ENCODE data around the gene LRRC1. TPM values are rescaled to one million over a fixed set of nuclear protein-coding genes. Genes with fewer than 3 reads are reported as not detected.

LRRC1 gene
- total and polyA plus RNA-seq, 9 donors = 4.3 to 20.6 (median 8.9) TPM

DNA sequence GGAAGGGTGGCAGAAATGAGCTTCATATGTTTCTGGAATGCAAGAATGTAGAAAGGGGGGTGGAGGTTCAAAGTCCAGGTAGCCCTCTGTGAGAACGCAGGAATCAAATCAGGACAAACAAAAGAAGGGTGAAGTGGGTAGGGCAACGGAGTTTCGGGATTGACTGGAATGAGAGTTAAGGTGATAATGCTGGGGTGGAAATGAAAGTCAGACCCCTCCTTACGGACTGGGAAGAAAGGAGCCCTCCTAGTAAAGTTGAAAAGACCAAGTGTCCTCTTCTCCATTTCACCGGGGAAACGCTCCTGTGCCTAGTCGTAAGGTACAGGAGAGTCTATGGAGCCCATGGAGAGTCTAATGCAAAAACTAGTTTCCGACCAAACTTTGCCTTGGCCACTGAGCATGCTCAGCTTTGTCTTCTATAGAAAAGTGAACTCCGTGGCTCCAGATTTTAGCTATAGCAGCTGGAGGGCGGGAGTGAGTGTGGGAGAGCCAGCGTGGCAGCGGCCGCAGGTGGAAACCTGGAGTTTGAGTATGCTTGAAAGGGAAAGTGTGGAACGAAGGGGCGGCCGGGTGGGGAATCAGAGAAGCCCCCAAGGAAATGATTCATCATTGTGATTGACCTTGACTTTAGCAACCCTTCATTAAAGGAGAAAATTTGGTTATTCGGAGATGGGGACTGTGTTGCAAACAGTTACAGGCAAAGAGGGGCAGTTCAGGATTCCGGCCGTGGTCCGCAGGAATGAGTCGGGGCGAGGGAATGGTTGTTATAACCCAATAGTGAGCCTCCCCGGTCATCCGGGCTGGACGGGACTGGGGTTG is 1.3 kb upstream of the LRRC1 start:
- Histone ChIP-seq H3K4me3 (peak overlapping the region; percentile 92), H3K9me3 (no peaks in the 10 kb centered on the region), H3K27me3 (no peaks in the 10 kb centered on the region), H3K36me3 (no peaks in the 10 kb centered on the region), H3K27ac (no peak overlapping the region), H3K4me1 (ENCODE audit: insufficient read depth) (peaks cover 6% of the 10 kb centered on the region)
- WGBS, 3 donors = 0 to 1% (median 1%) methylated on average over 25 of the region's 25 CpGs
- peak; percentile 28 to 52 (median 37) for DNase-seq
- TF ChIP-seq EP300 (IDR thresholded peaks at IDR 0.05) (no peak), POLR2A (IDR thresholded peaks at IDR 0.05) (no peak)
- TF ChIP-seq, protein P1, sequence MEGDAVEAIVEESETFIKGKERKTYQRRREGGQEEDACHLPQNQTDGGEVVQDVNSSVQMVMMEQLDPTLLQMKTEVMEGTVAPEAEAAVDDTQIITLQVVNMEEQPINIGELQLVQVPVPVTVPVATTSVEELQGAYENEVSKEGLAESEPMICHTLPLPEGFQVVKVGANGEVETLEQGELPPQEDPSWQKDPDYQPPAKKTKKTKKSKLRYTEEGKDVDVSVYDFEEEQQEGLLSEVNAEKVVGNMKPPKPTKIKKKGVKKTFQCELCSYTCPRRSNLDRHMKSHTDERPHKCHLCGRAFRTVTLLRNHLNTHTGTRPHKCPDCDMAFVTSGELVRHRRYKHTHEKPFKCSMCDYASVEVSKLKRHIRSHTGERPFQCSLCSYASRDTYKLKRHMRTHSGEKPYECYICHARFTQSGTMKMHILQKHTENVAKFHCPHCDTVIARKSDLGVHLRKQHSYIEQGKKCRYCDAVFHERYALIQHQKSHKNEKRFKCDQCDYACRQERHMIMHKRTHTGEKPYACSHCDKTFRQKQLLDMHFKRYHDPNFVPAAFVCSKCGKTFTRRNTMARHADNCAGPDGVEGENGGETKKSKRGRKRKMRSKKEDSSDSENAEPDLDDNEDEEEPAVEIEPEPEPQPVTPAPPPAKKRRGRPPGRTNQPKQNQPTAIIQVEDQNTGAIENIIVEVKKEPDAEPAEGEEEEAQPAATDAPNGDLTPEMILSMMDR (IDR thresholded peaks at IDR 0.05) = no peak
- intact Hi-C loops (cut with DNase I) = loop anchor here in 2 of 4 donors (10.0 kb wide), 3 partner anchors 121 to 161 kb away; no protein-coding TSS in a partner anchor

DNA sequence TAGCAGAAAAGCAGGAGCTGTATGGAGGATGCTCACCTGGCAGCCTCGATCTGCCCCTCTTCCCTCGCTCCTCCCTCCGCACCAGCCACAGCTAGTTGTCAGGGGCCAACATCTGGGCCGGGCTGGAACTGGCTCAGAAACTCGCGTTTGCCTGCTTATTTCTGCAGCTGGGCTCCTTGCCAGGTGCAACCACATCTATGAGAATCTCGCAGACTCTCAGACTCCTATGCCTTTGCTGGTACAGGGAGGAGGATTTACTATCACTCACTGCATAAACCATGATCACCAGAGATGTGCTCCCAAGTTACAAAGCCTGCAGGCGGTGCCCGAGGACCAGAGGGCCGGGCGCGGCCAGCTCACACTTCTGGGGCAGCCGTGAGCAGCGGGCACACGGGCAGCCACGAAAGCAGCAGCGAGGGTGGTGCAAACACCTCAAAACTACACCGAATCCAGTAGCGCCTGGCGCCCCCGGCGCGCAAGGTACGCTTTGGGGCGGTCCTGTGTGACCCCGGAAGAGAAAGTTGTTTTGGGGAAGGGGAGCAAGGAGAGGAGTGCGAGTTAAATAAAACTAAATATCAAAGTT is 577 bp upstream of the LRRC1 start:
- peak; percentile 49 to 79 (median 52) for DNase-seq
- WGBS, 3 donors = 0 to 1% (median 0%) methylated on average over 27 of the region's 27 CpGs
- no peaks in the 10 kb centered on the region for H3K27me3 ChIP-seq
- no peaks in the 10 kb centered on the region for H3K9me3 ChIP-seq
- intact Hi-C loops (cut with DNase I) = loop anchor here in 2 of 4 donors (10.0 kb wide), 3 partner anchors 121 to 161 kb away; no protein-coding TSS in a partner anchor
- no peaks in the 10 kb centered on the region for H3K36me3 ChIP-seq
- H3K4me3 ChIP-seq = peak overlapping the region; percentile 92
- TF ChIP-seq, protein P1 (IDR thresholded peaks at IDR 0.05) = peak in 2 of 3 donors; percentile 12 to 25
- no peak for TF ChIP-seq POLR2A (IDR thresholded peaks at IDR 0.05)
- peaks cover 6% of the 10 kb centered on the region for H3K4me1 ChIP-seq (ENCODE audit: insufficient read depth)
- H3K27ac ChIP-seq = peak overlapping the region; percentile 45 to 55

DNA sequence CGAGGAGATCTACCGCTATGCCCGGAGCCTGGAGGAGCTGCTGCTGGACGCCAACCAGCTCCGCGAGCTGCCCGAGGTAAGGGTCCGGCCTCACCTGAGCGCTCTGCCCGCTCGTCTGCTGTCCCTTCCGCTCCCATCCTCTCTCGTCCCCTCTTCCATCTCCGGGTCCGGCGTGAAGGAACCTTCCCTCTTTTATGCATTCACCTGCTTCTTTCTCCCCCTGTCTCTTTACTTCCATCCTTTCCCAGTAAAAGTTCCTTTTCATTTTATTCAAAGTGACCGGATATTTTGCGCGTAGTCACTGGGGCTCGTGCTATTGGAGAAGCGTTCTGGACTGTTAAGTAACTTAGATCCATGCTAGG is 516 bp downstream of the LRRC1 start:
- H3K4me1 ChIP-seq (ENCODE audit: insufficient read depth) = peaks cover 6% of the 10 kb centered on the region
- WGBS, 3 donors = 0% methylated on average over 21 of the region's 21 CpGs
- TF ChIP-seq EP300 (IDR thresholded peaks at IDR 0.05) = no peak
- TF ChIP-seq, protein P1 (IDR thresholded peaks at IDR 0.05) = no peak
- no peak for TF ChIP-seq POLR2A (IDR thresholded peaks at IDR 0.05)
- no peaks in the 10 kb centered on the region for H3K9me3 ChIP-seq
- no peaks in the 10 kb centered on the region for H3K36me3 ChIP-seq
- H3K27ac ChIP-seq = peak overlapping the region; percentile 55 to 72
- intact Hi-C loops (cut with DNase I) = loop anchor here in 2 of 4 donors (10.0 kb wide), 3 partner anchors 119 to 159 kb away; no protein-coding TSS in a partner anchor
- peak overlapping the region; percentile 92 for H3K4me3 ChIP-seq
- no peak for DNase-seq
- no peaks in the 10 kb centered on the region for H3K27me3 ChIP-seq

DNA sequence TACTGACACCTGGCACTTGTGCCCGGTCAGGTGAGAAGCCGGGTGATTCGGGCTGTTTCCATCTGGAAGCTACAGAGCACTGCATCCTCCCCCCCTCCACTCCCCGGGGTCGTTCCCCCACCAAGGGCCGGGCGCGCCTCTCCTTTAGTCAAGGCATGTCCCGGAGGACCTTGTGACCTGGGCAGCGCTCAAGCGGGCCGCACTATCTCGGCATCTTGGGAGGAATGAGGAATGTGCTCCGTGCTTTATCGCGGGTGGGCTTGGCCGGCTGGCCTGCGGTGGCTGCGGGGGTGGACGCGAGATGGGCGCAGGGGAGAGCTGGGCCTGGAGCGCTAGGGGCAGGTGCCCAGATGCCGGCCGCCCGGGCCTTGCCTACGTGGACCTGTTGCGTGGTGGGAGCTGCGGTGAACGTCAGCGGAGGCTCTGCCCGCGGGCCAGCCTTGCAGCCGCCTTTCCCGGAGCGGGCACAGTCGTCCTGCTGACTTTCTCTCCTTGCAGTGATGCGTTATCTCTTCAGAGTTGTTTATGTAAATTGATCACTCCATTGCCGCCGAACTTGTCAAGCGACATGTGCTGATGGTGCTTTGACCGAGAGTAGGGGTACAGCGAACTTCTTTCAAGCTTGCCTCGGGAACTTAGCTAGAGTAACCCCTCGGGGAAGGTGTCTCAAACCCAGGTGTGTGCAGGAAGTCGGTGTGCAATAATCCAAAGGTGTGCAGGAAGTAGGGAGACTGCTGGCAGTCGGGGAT is 1.1 kb downstream of the LRRC1 start:
- 10 to 15% (median 15%) methylated on average over 45 to 47 of the region's 47 CpGs for WGBS, 3 donors
- H3K9me3 ChIP-seq = no peaks in the 10 kb centered on the region
- TF ChIP-seq, protein P1 (IDR thresholded peaks at IDR 0.05) = no peak
- TF ChIP-seq EP300 (IDR thresholded peaks at IDR 0.05) = no peak
- no peak for TF ChIP-seq POLR2A (IDR thresholded peaks at IDR 0.05)
- H3K27ac ChIP-seq = peak overlapping the region in 1 of 2 donors; percentile 72
- peak in 4 of 5 donors; percentile 20 to 54 (median 40) for DNase-seq
- peaks cover 6% of the 10 kb centered on the region for H3K4me1 ChIP-seq (ENCODE audit: insufficient read depth)
- H3K27me3 ChIP-seq = no peaks in the 10 kb centered on the region
- H3K36me3 ChIP-seq = no peaks in the 10 kb centered on the region
- intact Hi-C loops (cut with DNase I) = loop anchor here in 2 of 4 donors (10.0 kb wide), 3 partner anchors 119 to 159 kb away; no protein-coding TSS in a partner anchor
- H3K4me3 ChIP-seq = peak overlapping the region; percentile 92
